Hepatocyte (in vitro differentiated cells): ENCODE results near the gene SLC16A8. TPM values are rescaled to one million over a fixed set of nuclear protein-coding genes. Genes with fewer than 3 reads are reported as not detected.

ENCODE experiments used
- DNase-seq: peaks from one replicate; pipeline ENCODE4 v3.0.0-alpha.2; 2016; ENCODE audit warnings: low spot score
- H2AFZ ChIP-seq: fragments of 200-600 bp; sonication (generic); 2 replicates; pipeline ENCODE4 v1.6.0; 2016; ENCODE audit warnings: antibody characterized with exemption, mild to moderate bottlenecking
- H3K27ac ChIP-seq: fragments of 200-600 bp; sonication (generic); 2 replicates; pipeline ENCODE4 v1.5.1; 2016; ENCODE audit warnings: mild to moderate bottlenecking
- H3K27me3 ChIP-seq: fragments of 200-600 bp; sonication (generic); 2 replicates; pipeline ENCODE4 v1.6.1; 2016
- H3K36me3 ChIP-seq: fragments of 200-600 bp; sonication (generic); replicated peaks from 2 replicates; pipeline ENCODE4 v1.5.1; 2016; ENCODE audit warnings: low read depth; ENCODE audit not compliant: insufficient read depth
- H3K4me1 ChIP-seq: fragments of 200-600 bp; sonication (generic); 2 replicates; pipeline ENCODE4 v1.5.1; 2016; ENCODE audit warnings: mild to moderate bottlenecking, moderate library complexity; ENCODE audit not compliant: insufficient read depth
- H3K4me2 ChIP-seq: fragments of 200-600 bp; sonication (generic); 2 replicates; pipeline ENCODE4 v1.6.0; 2016
- H3K4me3 ChIP-seq: fragments of 200-600 bp; sonication (generic); 2 replicates; pipeline ENCODE4 v1.5.1; 2016; ENCODE audit warnings: mild to moderate bottlenecking
- H3K79me2 ChIP-seq: fragments of 200-600 bp; sonication (generic); 2 replicates; pipeline ENCODE4 v1.6.0; 2017; ENCODE audit warnings: mild to moderate bottlenecking
- H3K9me2 ChIP-seq: fragments of 200-600 bp; sonication (generic); replicated peaks from 2 replicates; pipeline ENCODE4 v1.6.0; 2017; ENCODE audit warnings: mild to moderate bottlenecking; ENCODE audit not compliant: insufficient read depth
- H3K9me3 ChIP-seq: fragments of 200-600 bp; sonication (generic); 2 replicates; pipeline ENCODE4 v1.5.1; 2016; ENCODE audit warnings: low read depth, mild to moderate bottlenecking
- H4K20me1 ChIP-seq: fragments of 200-600 bp; sonication (generic); 2 replicates; pipeline ENCODE4 v1.6.0; 2016; ENCODE audit warnings: mild to moderate bottlenecking; ENCODE audit not compliant: insufficient read depth, poor library complexity, severe bottlenecking
- EZH2 ChIP-seq: fragments of 200-600 bp; sonication (generic); IDR thresholded peaks from 2 replicates; pipeline ENCODE4 v1.6.1; 2016; ENCODE audit warnings: antibody characterized with exemption, mild to moderate bottlenecking, borderline replicate concordance
- EZH2phosphoT487 ChIP-seq: fragments of 200-600 bp; sonication (generic); IDR thresholded peaks from one replicate; pipeline ENCODE4 v1.6.1; 2018; ENCODE audit warnings: antibody characterized with exemption, mild to moderate bottlenecking, low read depth, moderate library complexity; ENCODE audit not compliant: unreplicated experiment, severe bottlenecking
- WGBS: methylation state at CpG from one replicate; pipeline ENCODE4 v1.1.6; 2016; ENCODE audit warnings: low lambda C conversion rate; ENCODE audit errors: missing lambda C conversion rate; 5-methylcytosine and 5-hydroxymethylcytosine counted together
- polyA plus RNA-seq: library from polyadenylated mRNA; unstranded; fragments of >200 nt; fragmentation: Nextera tagmentation; extraction: Ambion mirVana; gene quantifications from 2 replicates; pipeline ENCODE4 v1.2.1, GENCODE V29; 2016
- total RNA-seq: library from RNA; depleted of rRNA; stranded (reverse); fragments of >200 nt; gene quantifications from 2 replicates; pipeline ENCODE4 v1.2.3, GENCODE V29; 2014
- TF ChIP-seq, protein P1 (sequence below): fragments of 200-600 bp; sonication (generic); IDR thresholded peaks from 2 replicates; pipeline ENCODE4 v1.5.1; 2016; ENCODE audit warnings: antibody characterized with exemption, mild to moderate bottlenecking; ENCODE audit not compliant: poor library complexity

The SLC16A8 gene
- total and polyA plus RNA-seq, 2 experiments from 2014 or later = 0.63 TPM; not detected in 1

DNA sequence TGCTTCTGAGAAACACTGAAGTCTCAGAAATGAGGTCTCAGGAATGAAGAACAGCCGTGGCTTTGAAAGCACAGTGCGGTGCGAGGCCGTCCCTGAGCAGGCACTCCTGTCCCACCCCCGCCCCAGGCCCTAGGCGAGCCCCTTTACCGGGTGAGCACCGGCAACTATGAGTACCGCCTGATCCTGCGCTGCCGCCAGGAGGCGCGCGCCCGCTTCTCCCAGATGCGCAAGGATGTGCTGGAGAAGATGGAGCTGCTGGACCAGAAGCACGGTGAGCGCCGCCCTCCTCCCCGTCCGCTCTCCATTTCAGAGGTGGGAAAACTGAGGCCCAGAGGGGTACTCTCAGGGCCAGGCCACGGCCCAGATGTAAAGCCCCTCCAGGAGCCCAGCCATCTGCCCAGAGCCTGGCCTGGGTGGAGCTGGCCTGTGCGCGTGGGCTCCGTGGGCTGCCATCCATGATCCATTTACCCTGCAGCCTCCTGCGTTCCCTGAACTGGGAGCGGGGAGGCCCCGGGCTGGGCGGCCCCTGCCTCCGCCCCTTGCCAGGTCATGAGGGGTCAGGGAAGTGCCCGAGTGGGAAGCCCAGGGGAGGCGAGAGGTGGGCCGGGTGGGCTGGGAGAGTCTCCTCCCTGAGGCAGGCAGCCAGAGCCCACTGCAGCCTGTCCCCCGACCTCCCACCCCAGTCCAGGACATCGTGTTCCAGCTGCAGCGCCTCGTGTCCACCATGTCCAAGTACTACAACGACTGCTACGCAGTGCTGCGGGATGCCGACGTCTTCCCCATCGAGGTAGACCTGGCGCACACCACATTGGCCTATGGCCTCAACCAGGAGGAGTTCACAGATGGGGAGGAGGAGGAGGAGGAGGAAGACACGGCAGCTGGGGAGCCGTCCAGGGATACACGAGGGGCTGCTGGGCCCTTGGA lies 9.5 kb downstream of the SLC16A8 start:
- H3K36me3 ChIP-seq = no peaks in the 10 kb centered on the region
- H3K27ac ChIP-seq = no peak overlapping the region
- no peak overlapping the region for H3K4me2 ChIP-seq
- 89% methylated on average over 41 of the region's 47 CpGs for WGBS
- DNase-seq = no peak
- H2AFZ ChIP-seq = no peak overlapping the region
- H4K20me1 ChIP-seq = no peaks in the 10 kb centered on the region
- H3K27me3 ChIP-seq = no peaks in the 10 kb centered on the region
- H3K9me3 ChIP-seq = no peaks in the 10 kb centered on the region
- TF ChIP-seq EZH2phosphoT487 = no peak
- no peak for TF ChIP-seq EZH2
- TF ChIP-seq, protein P1, sequence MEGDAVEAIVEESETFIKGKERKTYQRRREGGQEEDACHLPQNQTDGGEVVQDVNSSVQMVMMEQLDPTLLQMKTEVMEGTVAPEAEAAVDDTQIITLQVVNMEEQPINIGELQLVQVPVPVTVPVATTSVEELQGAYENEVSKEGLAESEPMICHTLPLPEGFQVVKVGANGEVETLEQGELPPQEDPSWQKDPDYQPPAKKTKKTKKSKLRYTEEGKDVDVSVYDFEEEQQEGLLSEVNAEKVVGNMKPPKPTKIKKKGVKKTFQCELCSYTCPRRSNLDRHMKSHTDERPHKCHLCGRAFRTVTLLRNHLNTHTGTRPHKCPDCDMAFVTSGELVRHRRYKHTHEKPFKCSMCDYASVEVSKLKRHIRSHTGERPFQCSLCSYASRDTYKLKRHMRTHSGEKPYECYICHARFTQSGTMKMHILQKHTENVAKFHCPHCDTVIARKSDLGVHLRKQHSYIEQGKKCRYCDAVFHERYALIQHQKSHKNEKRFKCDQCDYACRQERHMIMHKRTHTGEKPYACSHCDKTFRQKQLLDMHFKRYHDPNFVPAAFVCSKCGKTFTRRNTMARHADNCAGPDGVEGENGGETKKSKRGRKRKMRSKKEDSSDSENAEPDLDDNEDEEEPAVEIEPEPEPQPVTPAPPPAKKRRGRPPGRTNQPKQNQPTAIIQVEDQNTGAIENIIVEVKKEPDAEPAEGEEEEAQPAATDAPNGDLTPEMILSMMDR = peak; percentile 23
- no peaks in the 10 kb centered on the region for H3K79me2 ChIP-seq
- H3K4me3 ChIP-seq = no peak overlapping the region
- H3K4me1 ChIP-seq = peaks cover 5% of the 10 kb centered on the region
- H3K9me2 ChIP-seq = no peaks in the 10 kb centered on the region

DNA sequence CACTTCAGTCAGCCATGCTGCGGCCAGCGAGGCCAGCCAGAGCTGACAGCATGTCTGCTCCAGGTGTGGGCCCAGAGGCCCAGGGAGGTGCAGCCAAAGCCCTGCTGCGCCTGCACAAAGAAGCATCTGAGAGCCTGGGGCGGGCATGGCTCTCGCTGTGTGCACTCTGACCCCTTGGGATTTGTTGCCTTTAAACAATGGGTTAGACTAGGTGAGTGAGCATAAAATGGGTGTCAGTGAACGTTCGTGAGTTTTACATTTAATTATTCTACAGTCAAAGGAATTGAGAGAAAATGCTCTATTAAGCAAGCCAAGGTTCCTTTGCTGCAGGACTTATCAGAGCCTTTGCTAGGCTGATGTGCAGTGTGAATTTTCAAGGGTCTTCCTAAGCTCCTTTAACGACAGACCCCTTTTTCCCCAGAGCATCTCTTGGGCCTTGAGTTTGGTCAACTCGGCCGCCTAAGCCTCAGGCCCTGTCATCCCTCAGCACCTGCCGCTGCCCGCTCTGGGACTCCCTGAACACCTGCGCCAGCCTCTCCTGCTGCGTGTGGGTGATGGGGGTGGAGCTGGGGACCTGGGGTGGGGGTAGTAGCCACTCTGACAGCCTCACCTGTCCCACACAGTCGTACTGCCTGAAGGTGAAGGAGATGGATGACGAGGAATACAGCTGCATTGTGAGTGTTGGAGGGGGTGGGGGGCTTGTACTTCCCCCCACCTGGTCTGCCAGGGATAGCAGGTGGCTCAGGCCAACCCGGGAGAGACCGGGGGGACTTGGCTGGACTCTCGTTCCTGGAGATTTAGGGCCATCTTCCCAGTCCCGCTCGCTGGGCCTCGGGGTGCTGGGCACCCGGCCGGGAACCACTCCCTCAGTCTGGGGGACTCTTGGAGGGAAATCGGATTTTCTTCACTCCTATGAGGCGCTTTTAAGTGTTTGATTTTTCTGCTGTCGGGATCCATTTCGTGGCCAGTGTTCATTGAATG lies 10.5 kb downstream of the SLC16A8 start:
- Histone ChIP-seq H3K79me2 (no peaks in the 10 kb centered on the region), H3K4me1 (peaks cover 8% of the 10 kb centered on the region), H3K36me3 (no peaks in the 10 kb centered on the region), H3K27ac (no peak overlapping the region), H3K9me3 (no peaks in the 10 kb centered on the region), H3K4me3 (no peak overlapping the region), H2AFZ (no peak overlapping the region), H3K9me2 (no peaks in the 10 kb centered on the region), H3K4me2 (no peak overlapping the region), H3K27me3 (no peaks in the 10 kb centered on the region), H4K20me1 (no peaks in the 10 kb centered on the region)
- WGBS = 97% methylated on average over 24 of the region's 28 CpGs
- no peak for DNase-seq
- TF ChIP-seq, protein P1 = no peak

DNA sequence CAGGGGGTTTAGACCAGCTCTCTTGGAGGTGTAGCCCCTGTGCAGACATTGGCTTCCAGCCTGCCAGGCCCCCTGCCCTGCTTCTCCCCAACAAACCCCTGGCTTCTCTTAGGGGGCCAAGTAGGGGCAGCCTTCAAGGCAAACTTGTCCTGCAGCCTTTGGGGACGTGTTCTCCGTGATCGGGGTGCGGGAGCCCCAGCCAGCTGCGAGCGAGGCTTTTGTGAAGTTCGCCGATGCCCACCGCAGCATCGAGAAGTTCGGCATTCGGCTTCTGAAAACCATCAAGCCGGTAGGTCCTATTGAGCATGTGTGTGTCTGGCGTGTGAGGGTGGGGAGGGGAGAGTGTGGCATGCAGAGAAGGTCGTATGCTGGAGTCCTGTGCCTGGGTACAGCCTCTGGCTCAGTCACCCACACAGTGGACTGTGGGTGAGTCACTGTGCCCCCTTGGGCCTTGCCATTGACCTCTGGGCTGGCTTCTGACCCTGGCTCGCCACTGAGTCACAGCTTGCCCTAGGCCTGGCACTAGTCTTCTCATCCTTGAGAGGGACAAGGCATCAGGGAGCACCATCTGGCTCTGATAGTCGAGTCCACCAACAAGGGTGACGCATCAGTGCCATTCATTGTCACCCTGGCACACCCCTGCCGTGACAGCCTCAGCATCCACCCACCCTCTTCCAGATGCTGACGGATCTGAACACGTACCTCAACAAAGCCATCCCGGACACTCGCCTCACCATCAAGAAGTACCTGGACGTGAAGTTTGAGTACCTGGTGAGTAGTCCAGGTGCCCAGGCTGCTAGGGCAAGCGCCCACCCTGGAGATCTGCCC lies 11.4 kb downstream of the SLC16A8 start:
- no peak overlapping the region for H3K27ac ChIP-seq
- H3K36me3 ChIP-seq = no peaks in the 10 kb centered on the region
- H3K9me2 ChIP-seq = no peaks in the 10 kb centered on the region
- no peak overlapping the region for H3K4me3 ChIP-seq
- H3K9me3 ChIP-seq = no peaks in the 10 kb centered on the region
- H3K27me3 ChIP-seq = no peaks in the 10 kb centered on the region
- H3K4me2 ChIP-seq = no peak overlapping the region
- no peak for DNase-seq
- no peak overlapping the region for H2AFZ ChIP-seq
- no peaks in the 10 kb centered on the region for H4K20me1 ChIP-seq
- 98% methylated on average over 25 of the region's 25 CpGs for WGBS
- TF ChIP-seq EZH2phosphoT487 = no peak
- TF ChIP-seq EZH2 = no peak
- TF ChIP-seq, protein P1 = no peak
- H3K4me1 ChIP-seq = peaks cover 8% of the 10 kb centered on the region
- H3K79me2 ChIP-seq = no peaks in the 10 kb centered on the region
